HG02938 (cell line): ENCODE data around the gene PALS2.
A peak's percentile ranks its signal among the peaks of the same experiment; 100 is the strongest.

Source experiments
- ATAC-seq: cut with Tn5 transposase; IDR thresholded peaks from one replicate; pipeline ENCODE4 v1.9.1; 2021; ENCODE audit warnings: mild to moderate bottlenecking, moderate library complexity; ENCODE audit not compliant: unreplicated experiment

The PALS2 gene

DNA sequence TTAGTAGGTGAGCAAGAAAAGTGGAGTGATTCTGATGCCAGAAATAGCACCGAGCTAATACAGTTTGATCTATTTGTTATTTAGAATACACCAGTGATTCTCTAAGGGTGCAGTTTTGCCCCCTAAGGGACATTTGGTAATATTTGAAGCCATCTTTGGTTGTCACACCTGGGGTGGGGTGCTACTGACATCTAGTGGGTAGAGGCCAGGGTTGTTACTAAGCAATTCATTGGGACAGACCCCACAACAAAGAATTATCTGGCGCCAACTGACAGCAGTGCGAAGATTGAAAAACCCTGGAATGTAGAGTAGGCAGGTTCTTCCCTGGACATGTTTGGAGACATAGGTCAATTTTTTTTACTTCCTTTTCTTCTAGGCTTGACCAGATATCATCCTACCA is 14.6 kb downstream of the PALS2 start:
- ATAC-seq = peak; percentile 73

DNA sequence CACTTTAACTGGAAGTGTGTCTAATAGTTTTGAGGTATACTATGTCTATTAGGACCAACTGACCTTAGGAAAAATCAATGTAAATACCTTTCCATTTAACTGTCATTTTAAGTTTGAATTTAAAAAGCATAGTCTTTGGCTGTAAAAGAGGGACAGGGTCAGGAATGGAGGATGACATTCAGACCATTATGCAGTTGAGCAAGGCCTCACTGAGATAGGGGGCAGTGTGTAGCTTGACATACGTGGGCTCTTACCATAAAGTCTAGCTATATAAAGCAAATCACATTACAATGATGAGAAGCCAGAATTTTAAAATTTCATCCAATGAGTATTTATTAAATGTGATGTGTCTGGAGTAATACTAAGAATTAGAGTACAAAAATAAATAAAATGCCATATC is 17.9 kb downstream of the PALS2 start:
- ATAC-seq = no peak

DNA sequence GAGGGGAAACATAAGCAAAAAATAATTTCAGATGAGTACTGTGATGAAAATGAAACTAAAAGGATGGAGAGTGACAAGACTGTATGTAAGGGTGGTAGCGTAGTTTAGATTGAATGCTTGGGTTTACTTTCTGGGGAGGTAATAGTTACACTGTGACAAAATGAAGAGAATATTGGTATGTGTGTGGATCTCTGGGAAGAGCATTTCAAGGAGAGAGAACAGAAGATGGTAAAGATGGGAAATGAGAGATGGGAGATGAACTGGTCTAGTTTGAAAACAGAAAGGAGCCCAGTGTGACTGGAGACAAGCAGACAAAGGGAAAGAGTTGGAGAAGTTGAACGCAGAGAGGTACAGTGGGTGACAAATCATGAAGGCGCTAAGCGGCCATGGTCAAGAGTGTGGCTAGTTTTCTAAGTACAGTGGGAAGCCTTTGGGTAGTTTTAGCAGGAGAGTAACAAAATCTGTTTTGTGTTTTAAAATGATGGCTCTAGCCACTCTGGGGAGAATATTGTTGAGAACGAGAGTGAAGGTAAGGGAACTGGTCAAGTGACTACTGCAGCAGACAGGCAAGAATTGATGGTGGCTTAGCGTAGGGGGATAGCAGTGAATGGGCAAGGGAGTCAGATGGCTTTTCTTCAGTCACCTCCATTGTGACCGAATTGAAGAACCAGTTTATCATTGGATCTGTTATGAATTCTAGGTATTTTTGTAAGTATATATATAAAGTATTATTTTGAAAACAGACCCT is 22.6 kb downstream of the PALS2 start:
- ATAC-seq = peak; percentile 48

DNA sequence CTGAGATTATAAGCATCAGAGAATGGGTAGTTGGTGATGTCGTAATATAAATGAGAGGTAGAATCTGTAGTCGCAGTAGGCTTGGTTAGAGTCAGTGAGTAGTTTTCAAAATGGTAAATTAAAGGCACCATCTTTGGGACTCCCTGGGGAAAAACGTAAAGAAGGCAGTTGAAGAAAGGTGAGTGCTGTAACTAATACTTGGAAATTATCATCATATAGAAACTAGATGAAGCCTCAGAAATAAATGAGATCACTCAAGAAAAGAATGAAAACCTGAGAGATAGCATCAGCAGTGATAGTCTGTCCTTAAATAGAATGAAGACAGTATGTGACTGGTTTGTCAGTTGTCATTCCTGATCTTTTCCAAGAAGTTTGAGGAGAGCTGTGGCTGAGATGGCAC is 23.8 kb downstream of the PALS2 start:
- peak; percentile 50 for ATAC-seq

DNA sequence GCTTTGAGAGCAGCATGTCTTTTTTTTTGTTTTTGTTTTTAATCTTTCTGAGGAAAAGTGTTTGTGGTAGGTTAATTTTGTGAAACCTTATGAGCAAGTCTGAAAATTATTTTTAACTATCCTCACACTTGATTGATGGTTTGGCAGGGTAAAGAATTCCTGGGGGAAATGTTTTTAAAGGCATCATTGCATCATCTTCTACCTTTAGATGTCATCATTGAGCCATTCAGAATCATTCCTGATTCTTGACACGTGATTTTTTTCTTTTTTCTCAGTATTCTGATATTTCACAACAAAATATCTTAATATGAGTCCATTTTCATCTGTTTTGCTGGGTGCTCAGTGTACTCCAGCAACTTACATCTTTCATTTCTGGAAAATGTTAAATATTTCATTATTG is 28.3 kb downstream of the PALS2 start:
- no peak for ATAC-seq

- ATAC-seq = no peak
Observed at GRCh38 chr7:24602860-24603456, 29.7 kb downstream of the PALS2 start.

DNA sequence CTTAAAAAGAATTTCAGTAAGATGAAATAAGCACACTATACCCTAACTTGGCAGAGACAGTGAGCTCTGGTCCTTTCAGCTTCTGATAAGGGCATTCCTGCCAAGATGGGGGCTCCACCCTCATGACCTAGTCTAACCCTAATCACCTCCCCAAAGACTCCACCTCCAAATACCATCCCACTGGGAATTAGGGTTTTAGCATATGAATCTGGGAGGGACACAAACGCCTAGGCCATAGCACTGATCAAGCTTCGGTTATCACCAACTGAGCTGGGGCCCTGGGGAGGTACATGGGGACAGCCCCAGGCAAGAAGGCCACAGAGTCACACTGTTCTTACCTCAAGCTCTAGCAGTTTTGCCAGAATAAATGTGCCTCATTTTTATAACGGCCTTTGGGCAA is 31.4 kb downstream of the PALS2 start:
- no peak for ATAC-seq

DNA sequence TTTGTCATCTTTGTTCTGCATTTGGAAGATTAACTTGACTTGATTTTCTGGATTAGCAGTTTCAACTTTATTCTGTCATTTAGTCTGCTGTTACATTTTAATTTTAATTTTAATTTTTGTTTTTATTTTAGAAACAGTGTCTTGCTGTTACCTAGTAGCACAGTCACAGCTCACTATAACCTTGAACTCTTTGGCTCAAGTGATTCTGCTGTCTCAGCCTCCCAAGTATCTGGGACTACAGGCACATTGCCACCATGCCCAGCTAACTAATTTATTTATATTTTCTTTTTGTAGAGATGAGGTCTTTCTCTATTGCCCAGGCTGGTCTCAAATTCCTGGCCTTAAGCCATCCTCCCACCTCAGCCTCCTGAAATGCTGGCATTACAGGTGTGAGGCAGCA is 35.3 kb downstream of the PALS2 start:
- ATAC-seq = no peak

DNA sequence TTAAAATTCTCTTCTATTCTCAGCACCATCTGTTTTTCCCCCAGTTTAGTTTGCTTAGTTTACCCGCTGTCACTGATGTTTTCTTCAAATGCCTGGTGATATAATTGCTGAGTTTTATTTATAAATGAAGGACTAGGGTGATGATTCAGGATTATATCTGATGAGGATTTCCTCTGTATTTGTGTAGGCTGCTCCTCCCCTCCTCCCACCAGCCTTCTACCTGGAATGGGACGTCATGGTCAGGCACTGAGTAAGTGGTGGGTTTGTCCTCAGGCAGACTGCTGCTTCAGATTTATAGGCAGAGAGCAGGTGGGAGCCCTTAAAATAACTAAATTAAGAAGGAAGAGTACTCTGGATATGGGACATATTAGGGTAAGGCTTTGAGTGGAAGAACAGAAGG is 35.8 kb downstream of the PALS2 start:
- ATAC-seq = no peak

DNA sequence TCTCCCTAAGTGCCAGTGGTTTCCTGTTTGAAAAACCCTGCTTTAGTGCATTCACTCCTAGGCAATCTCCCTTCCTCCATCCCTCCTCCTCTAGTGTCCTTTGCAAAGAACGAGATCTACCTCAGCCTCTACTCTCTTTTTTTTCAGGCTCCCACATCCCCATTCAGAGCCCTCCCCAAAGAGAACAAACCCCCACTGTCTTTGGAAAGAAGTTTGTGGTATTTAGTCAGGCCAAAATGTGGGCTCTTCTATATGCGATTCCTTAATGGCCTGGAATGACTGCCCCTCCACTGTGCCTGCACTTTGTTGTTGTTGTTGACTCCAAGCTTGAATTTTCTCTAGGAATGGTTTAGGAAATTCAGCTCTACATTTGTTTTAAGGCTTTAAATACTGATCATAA is 36.3 kb downstream of the PALS2 start:
- no peak for ATAC-seq

DNA sequence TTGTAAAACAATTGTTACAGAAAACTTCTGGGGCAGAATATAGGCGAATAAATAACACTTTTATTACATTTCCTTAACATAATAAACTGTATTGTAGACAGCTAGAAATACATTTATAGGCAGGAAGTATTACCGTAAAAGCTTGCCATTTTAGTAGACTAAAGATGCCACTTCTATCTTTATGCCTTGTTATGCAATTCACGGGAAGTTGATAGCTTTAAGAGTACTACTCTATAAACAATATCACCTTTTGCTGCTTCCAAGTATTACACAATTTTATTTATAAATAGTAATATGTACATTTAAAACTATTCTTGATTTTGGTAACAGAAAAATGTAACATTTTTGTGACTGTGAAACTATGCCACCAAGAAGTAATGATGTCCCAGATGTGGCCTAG is 37.9 kb downstream of the PALS2 start:
- ATAC-seq = no peak

DNA sequence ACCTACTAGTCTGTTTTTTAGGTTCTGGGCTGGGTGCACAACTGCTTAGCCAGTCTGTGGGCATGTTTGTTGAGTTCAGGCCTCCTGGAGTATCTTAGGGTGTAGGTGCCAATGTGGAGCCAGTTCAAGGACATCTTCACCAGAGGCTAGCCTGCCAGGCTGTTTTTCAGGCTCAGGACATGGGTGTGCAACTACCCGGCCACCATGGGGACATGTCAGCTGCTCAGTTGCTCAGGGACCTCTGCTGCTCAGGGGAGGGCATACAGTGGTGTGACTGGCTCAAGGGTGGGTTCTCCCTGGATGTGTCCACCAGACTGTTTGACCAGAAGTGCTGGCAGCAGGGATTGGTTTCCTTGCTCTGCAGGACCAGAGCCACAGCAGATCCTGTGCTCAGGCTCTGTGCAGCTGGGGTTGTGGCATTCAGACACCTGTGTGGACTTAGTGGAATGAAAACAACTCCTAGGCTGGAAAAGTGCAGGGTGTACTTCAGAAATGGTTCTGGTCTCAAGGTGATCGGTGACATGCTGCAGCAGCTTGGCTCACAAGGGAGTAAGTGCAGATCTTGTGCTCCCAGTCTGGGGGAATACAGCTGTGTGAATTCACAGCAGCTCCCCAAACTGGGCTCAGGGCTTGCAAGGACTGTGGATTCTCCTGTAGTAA is 44.8 kb downstream of the PALS2 start:
- ATAC-seq = no peak

DNA sequence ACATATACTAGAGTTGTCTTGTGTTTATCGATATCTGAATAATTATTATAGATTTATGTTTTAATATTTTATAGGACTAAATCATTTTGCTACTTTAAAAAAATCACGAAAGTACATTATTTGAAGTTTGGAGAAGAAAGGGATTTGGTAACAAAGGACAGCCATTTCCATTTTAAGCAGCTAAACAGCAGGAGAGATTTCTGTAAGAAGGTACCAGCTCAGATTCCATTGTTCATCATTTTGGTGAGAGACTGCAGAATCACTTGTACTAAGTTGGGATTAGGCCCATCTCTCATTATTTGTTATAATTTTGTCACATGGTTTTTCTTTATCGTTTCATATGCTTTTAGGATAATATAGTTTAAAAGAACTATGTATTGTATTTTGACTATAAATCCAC is 46.7 kb downstream of the PALS2 start:
- ATAC-seq = no peak

GRCh38 chr7:24622646-24623182 is 49.5 kb downstream of the PALS2 start:
- no peak for ATAC-seq
